CD4-positive, alpha-beta T cell treated with Interleukin-15 for 1 hour (primary cell): Measurements from ENCODE around the gene SLC30A7.
"Not testable (repeated sequence)": the region's sequence is repeated elsewhere in the genome, so short reads cannot be mapped to it uniquely, and the experiment has no call there.

Experiments used
- DNase-seq: peaks from one replicate; pipeline ENCODE4 v3.0.0-alpha.2; 2020

Gene SLC30A7

GRCh38 chr1:100941580-100942216 lies 45.8 kb downstream of the SLC30A7 start:
- DNase-seq, result no peak

GRCh38 chr1:100942304-100943046 lies 46.6 kb downstream of the SLC30A7 start:
- DNase-seq, result no peak

- DNase-seq, result no peak
Measured at GRCh38 chr1:100943533-100943932, 47.6 kb downstream of the SLC30A7 start.

GRCh38 chr1:100946064-100946463 lies 50.2 kb downstream of the SLC30A7 start:
- DNase-seq, result not testable (repeated sequence)

GRCh38 chr1:100947816-100948215 lies 51.9 kb downstream of the SLC30A7 start:
- not testable (repeated sequence) for DNase-seq

GRCh38 chr1:100948721-100949405 lies 53.0 kb downstream of the SLC30A7 start:
- DNase-seq, result not testable (repeated sequence)

- DNase-seq, result peak; percentile 82
Measured at GRCh38 chr1:100949515-100950158, 53.7 kb downstream of the SLC30A7 start.

GRCh38 chr1:100950337-100950736 lies 54.4 kb downstream of the SLC30A7 start:
- DNase-seq, result no peak

GRCh38 chr1:100950781-100951180 lies 54.9 kb downstream of the SLC30A7 start:
- DNase-seq, result no peak

GRCh38 chr1:100952104-100952745 lies 56.3 kb downstream of the SLC30A7 start:
- DNase-seq, result no peak

GRCh38 chr1:100952970-100953369 lies 57.1 kb downstream of the SLC30A7 start:
- DNase-seq, result not testable (repeated sequence)

GRCh38 chr1:100953960-100954730 lies 58.3 kb downstream of the SLC30A7 start:
- no peak for DNase-seq

GRCh38 chr1:100955322-100955721 lies 59.4 kb downstream of the SLC30A7 start:
- DNase-seq, result no peak

- DNase-seq, result no peak
Measured at GRCh38 chr1:100959502-100960060, 63.7 kb downstream of the SLC30A7 start.

- DNase-seq, result no peak
Measured at GRCh38 chr1:100960098-100960497, 64.2 kb downstream of the SLC30A7 start.

- no peak for DNase-seq
Measured at GRCh38 chr1:100968621-100969020, 72.7 kb downstream of the SLC30A7 start.

GRCh38 chr1:100969327-100969726 lies 73.4 kb downstream of the SLC30A7 start:
- DNase-seq, result no peak

- DNase-seq, result no peak
Measured at GRCh38 chr1:100971021-100971420, 75.1 kb downstream of the SLC30A7 start.

GRCh38 chr1:100972185-100972584 lies 76.3 kb downstream of the SLC30A7 start:
- DNase-seq, result no peak

GRCh38 chr1:100976936-100977335 lies 81.0 kb downstream of the SLC30A7 start:
- DNase-seq, result no peak

- DNase-seq, result no peak
Measured at GRCh38 chr1:100979631-100980030, 83.7 kb downstream of the SLC30A7 start.

GRCh38 chr1:100982793-100983192 lies 86.9 kb downstream of the SLC30A7 start:
- no peak for DNase-seq
